ENCODE data around the gene RGL4.

DNA sequence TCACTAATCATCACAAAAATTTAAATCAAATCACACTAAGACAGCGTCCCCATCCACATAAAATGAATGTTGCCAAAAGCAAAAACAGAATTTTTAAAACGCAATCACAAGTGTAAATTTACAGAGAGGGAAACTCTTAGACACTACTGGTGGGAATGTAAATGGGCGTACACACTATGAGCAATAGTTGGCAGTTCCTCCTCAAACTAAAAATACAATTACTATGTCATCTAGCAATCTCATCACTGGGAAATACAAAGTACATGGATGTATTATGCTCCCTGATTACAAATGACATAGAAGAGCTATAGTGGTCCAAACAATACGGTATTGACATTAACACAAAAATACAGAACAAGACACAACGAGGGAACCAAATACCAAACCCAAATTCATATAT, 8.7 kb upstream of the RGL4 start:
- TF ChIP-seq, protein P1, sequence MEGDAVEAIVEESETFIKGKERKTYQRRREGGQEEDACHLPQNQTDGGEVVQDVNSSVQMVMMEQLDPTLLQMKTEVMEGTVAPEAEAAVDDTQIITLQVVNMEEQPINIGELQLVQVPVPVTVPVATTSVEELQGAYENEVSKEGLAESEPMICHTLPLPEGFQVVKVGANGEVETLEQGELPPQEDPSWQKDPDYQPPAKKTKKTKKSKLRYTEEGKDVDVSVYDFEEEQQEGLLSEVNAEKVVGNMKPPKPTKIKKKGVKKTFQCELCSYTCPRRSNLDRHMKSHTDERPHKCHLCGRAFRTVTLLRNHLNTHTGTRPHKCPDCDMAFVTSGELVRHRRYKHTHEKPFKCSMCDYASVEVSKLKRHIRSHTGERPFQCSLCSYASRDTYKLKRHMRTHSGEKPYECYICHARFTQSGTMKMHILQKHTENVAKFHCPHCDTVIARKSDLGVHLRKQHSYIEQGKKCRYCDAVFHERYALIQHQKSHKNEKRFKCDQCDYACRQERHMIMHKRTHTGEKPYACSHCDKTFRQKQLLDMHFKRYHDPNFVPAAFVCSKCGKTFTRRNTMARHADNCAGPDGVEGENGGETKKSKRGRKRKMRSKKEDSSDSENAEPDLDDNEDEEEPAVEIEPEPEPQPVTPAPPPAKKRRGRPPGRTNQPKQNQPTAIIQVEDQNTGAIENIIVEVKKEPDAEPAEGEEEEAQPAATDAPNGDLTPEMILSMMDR (IDR thresholded peaks at IDR 0.05) = no peak
- TF ChIP-seq POLR2A (IDR thresholded peaks at IDR 0.05) = no peak
